GM12878 (cell line): Measurements from ENCODE around the gene DRAP1. TPM values are rescaled to one million over a fixed set of nuclear protein-coding genes. Genes with fewer than 3 reads are reported as not detected.

ENCODE experiments used
- ATF2 ChIP-seq: IDR thresholded peaks from 2 replicates; pipeline ENCODE4 v1.6.1; 2012; ENCODE audit warnings: low read length, inconsistent platforms
- ESRRA ChIP-seq: IDR thresholded peaks from 2 replicates; pipeline ENCODE4 v1.6.1; 2012; ENCODE audit warnings: mild to moderate bottlenecking, low read length, improper control_type of control experiment
- HDAC2 ChIP-seq: fragments of 200-600 bp; sonication (generic); IDR thresholded peaks from 2 replicates; pipeline ENCODE4 v1.6.1; 2017
- MYB ChIP-seq: fragments of 150-350 bp; IDR thresholded peaks from 2 replicates; pipeline ENCODE4 v1.6.1; 2014; ENCODE audit warnings: mild to moderate bottlenecking, low read depth, low read length, borderline replicate concordance
- NR2F1 ChIP-seq: fragments of 450-650 bp; conservative IDR thresholded peaks from 2 replicates; pipeline ENCODE4 v1.6.1; 2017; ENCODE audit warnings: mild to moderate bottlenecking
- RB1 ChIP-seq: fragments of 450-650 bp; formaldehyde crosslinking; IDR thresholded peaks from 2 replicates; pipeline ENCODE4 v1.6.1; 2017; ENCODE audit warnings: mild to moderate bottlenecking, borderline replicate concordance
- SP1 ChIP-seq: IDR thresholded peaks from one replicate; pipeline ENCODE4 v1.6.1; 2011; ENCODE audit warnings: low read depth, low read length
- SREBF1 ChIP-seq: IDR thresholded peaks from 2 replicates; pipeline ENCODE4 v1.6.1; 2012; ENCODE audit warnings: mild to moderate bottlenecking, low read length
- ZBTB33 ChIP-seq: fragments of 450-650 bp; IDR thresholded peaks from 2 replicates; pipeline ENCODE4 v1.6.1; 2017; ENCODE audit warnings: mild to moderate bottlenecking
- ZBTB40 ChIP-seq: fragments of 450-650 bp; IDR thresholded peaks from 2 replicates; pipeline ENCODE4 v1.6.1; 2016; ENCODE audit warnings: mild to moderate bottlenecking, moderate library complexity, borderline replicate concordance
- ZNF24 ChIP-seq: fragments of 450-650 bp; IDR thresholded peaks from 2 replicates; pipeline ENCODE4 v1.6.1; 2017; ENCODE audit warnings: antibody characterized with exemption, mild to moderate bottlenecking
- ZNF592 ChIP-seq: fragments of 450-650 bp; IDR thresholded peaks from 2 replicates; pipeline ENCODE4 v1.6.1; 2017; ENCODE audit warnings: mild to moderate bottlenecking, moderate library complexity
- polyA plus RNA-seq, 11 experiments: library from polyadenylated mRNA; depleted of rRNA in 4 of 11; unstranded in 6 of 11; stranded (reverse) in 5 of 11; fragments of >200 nt; fragmentation: Nextera tagmentation in 4 of 11; fragmentation: Illumina TruSeq in 1 of 11; extraction: Ambion mirVana in 4 of 11; extraction: Trizol in 1 of 11; gene quantifications; 1 replicate in 1 of 11; 2 replicates in 10 of 11; pipeline versions ENCODE4 v1.2.1 to v1.2.3, GENCODE V29; 2011 to 2016; ENCODE audit warnings: inconsistent platforms in 2 of 11, missing spikeins in 2 of 11, low read depth in 1 of 11
- total RNA-seq, 4 experiments: library from RNA; depleted of rRNA in 3 of 4; stranded (reverse); fragments of >200 nt in 3 of 4; fragmentation: Illumina TruSeq in 1 of 4; extraction: Trizol in 1 of 4; gene quantifications; 2 replicates each; pipeline versions ENCODE4 v1.2.1 to v1.2.3, GENCODE V29; 2013 to 2021
- TF ChIP-seq, protein P1 (sequence below): fragments of 450-650 bp; IDR thresholded peaks from 2 replicates; pipeline ENCODE4 v1.6.1; 2016; ENCODE audit warnings: mild to moderate bottlenecking

Gene DRAP1
- total and polyA plus RNA-seq, 10 of the 15 experiments (the other 5 are each of a cell fraction or from before 2014, with no cell fraction given) = 9.4 to 163 (median 114) TPM

- TF ChIP-seq ZNF592 = no peak
- TF ChIP-seq HDAC2 = no peak
- TF ChIP-seq NR2F1 = no peak
- no peak for TF ChIP-seq ESRRA
- TF ChIP-seq ZNF24 = no peak
- no peak for TF ChIP-seq ATF2
- TF ChIP-seq MYB = no peak
- no peak for TF ChIP-seq ZBTB40
- TF ChIP-seq SP1 = no peak
- TF ChIP-seq, protein P1, sequence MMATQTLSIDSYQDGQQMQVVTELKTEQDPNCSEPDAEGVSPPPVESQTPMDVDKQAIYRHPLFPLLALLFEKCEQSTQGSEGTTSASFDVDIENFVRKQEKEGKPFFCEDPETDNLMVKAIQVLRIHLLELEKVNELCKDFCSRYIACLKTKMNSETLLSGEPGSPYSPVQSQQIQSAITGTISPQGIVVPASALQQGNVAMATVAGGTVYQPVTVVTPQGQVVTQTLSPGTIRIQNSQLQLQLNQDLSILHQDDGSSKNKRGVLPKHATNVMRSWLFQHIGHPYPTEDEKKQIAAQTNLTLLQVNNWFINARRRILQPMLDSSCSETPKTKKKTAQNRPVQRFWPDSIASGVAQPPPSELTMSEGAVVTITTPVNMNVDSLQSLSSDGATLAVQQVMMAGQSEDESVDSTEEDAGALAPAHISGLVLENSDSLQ = no peak
- TF ChIP-seq ZBTB33 = no peak
- no peak for TF ChIP-seq SREBF1
- no peak for TF ChIP-seq RB1
These were observed 36.8 kb upstream of the DRAP1 start (continued) for GRCh38 chr11:65882120-65883057.
